OCI-LY1 (cell line): ENCODE results near the gene DNAAF5.

Experiments used
- CTCF ChIP-seq: fragments of 200-600 bp; sonication (generic), shearing (Covaris generic); IDR thresholded peaks from 2 replicates; pipeline ENCODE4 v1.5.1; 2017; ENCODE audit warnings: mild to moderate bottlenecking, antibody characterized with exemption, low read length, moderate library complexity, mixed read lengths
- EZH2 ChIP-seq: fragments of 200-600 bp; sonication (generic), shearing (Covaris generic); IDR thresholded peaks from 2 replicates; pipeline ENCODE4 v1.8.0; 2017; ENCODE audit warnings: borderline replicate concordance, mixed run types, mild to moderate bottlenecking, antibody characterized with exemption, low read length, moderate library complexity, mixed read lengths

GRCh38 chr7:781936-782529 lies 55.5 kb downstream of the DNAAF5 start:
- TF ChIP-seq EZH2 (no peak), CTCF (no peak)
